Astrocyte (in vitro differentiated cells and primary cell): Measurements from ENCODE around the gene ZDHHC14. TPM values are rescaled to one million over a fixed set of nuclear protein-coding genes. Genes with fewer than 3 reads are reported as not detected.

Experiments
- DNase-seq: peaks from one replicate; pipeline ENCODE4 v3.0.0-alpha.2; 2010; ENCODE audit warnings: low read depth
- FAIRE-seq: peaks from 2 replicates; lab custom pipeline; 2011; peaks lifted over from hg19 to GRCh38; lab: Jason Lieb, UNC
- H2AFZ ChIP-seq: 2 replicates; pipeline ENCODE4 v1.6.0; 2012; ENCODE audit warnings: low read depth, low read length, inconsistent platforms
- H3K27ac ChIP-seq: 2 replicates; pipeline ENCODE4 v1.5.1; 2011; ENCODE audit warnings: low read depth, low read length, inconsistent platforms
- H3K27me3 ChIP-seq: 2 replicates; pipeline ENCODE4 v1.6.0; 2011; ENCODE audit warnings: low read length, inconsistent platforms; ENCODE audit not compliant: insufficient read depth
- H3K36me3 ChIP-seq: 2 replicates; pipeline ENCODE4 v1.5.1; 2011; ENCODE audit warnings: low read length, inconsistent platforms; ENCODE audit not compliant: insufficient read depth
- H3K4me1 ChIP-seq: 2 replicates; pipeline ENCODE4 v1.5.1; 2011; ENCODE audit warnings: low read length, inconsistent platforms; ENCODE audit not compliant: insufficient read depth
- H3K4me2 ChIP-seq: 2 replicates; pipeline ENCODE4 v1.6.0; 2012; ENCODE audit warnings: low read length, inconsistent platforms
- H3K4me3 ChIP-seq: 2 replicates; pipeline ENCODE4 v1.5.1; 2011; ENCODE audit warnings: low read depth, mild to moderate bottlenecking, low read length, inconsistent platforms; ENCODE audit not compliant: insufficient read depth
- H3K79me2 ChIP-seq: 2 replicates; pipeline ENCODE4 v1.6.0; 2012; ENCODE audit warnings: mild to moderate bottlenecking, low read length, inconsistent platforms; ENCODE audit not compliant: insufficient read depth
- H3K9ac ChIP-seq: 2 replicates; pipeline ENCODE4 v1.6.0; 2012; ENCODE audit warnings: mild to moderate bottlenecking, low read length, inconsistent platforms
- H3K9me3 ChIP-seq: 2 replicates; pipeline ENCODE4 v1.5.1; 2012; ENCODE audit warnings: low read depth, mild to moderate bottlenecking, low read length, inconsistent platforms; ENCODE audit not compliant: insufficient read depth
- H4K20me1 ChIP-seq: 2 replicates; pipeline ENCODE4 v1.6.0; 2012; ENCODE audit warnings: low read length, inconsistent platforms; ENCODE audit not compliant: insufficient read depth
- H3K27ac Mint-ChIP-seq: one replicate; pipeline ENCODE4 v1.8.0; 2021; ENCODE audit warnings: mild to moderate bottlenecking, mixed read lengths; ENCODE audit not compliant: unreplicated experiment
- H3K27me3 Mint-ChIP-seq: one replicate; pipeline ENCODE4 v1.8.0; 2021; ENCODE audit warnings: low read depth, mixed read lengths; ENCODE audit not compliant: unreplicated experiment
- H3K36me3 Mint-ChIP-seq: one replicate; pipeline ENCODE4 v1.8.0; 2021; ENCODE audit warnings: low read depth, mixed read lengths; ENCODE audit not compliant: unreplicated experiment
- H3K4me1 Mint-ChIP-seq: one replicate; pipeline ENCODE4 v1.8.0; 2021; ENCODE audit warnings: low read depth, mixed read lengths; ENCODE audit not compliant: unreplicated experiment
- H3K4me3 Mint-ChIP-seq: one replicate; pipeline ENCODE4 v1.8.0; 2021; ENCODE audit warnings: mild to moderate bottlenecking, moderate library complexity, mixed read lengths; ENCODE audit not compliant: unreplicated experiment
- H3K9me3 Mint-ChIP-seq: one replicate; pipeline ENCODE4 v1.8.0; 2021; ENCODE audit warnings: mild to moderate bottlenecking, mixed read lengths; ENCODE audit not compliant: unreplicated experiment
- EZH2 ChIP-seq: IDR thresholded peaks from 2 replicates; pipeline ENCODE4 v1.6.1; 2012; ENCODE audit warnings: mild to moderate bottlenecking, low read length, inconsistent platforms; ENCODE audit not compliant: insufficient read depth
- total RNA-seq: library from RNA; stranded (reverse); gene quantifications from 2 replicates; pipeline ENCODE4 v1.2.1, GENCODE V29; 2021
- TF ChIP-seq, protein P1 (sequence below): IDR thresholded peaks from 2 replicates; pipeline ENCODE4 v1.5.1; 2011; ENCODE audit warnings: low read depth, mild to moderate bottlenecking, inconsistent platforms, low read length, moderate library complexity; ENCODE audit not compliant: insufficient read depth

ZDHHC14 gene
- total RNA-seq, 1 donor from 2014 or later = 7.2 TPM

DNA sequence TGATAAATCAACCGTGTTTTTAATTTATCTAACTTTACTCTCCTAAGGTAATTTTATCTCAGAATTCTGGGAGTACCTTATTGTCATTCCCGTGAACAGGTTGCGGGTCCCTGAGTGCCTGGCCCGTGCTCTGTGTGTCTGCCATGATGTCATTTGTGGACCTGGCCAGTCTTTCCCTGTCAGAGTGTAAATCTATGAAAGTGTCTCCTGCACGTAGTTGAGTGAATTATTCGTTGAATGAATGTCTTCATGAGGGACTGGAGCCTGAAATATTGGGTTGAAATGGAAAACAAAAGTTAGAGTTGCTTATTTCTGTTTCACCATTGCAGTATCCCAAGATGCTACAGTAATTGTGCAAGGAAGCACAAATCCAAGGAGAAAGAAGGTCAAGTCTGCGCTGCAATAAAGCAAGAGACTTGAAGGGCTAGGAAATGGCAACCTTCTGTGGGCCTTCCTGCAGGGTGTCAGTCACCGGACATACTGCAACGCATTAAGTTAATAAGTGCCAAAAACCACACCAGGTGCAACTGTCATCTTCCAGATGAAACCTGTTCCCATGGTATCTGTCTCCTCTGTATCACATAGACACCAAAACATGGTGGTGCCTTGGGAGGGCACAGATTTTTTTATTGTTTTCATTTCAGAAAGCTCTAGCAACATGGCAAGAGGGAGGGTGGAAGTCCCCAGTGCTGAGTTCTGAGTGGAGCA lies 135.5 kb downstream of the ZDHHC14 start:
- H3K4me3 ChIP-seq = no peak overlapping the region
- H3K4me1 ChIP-seq = peaks cover 8% of the 10 kb centered on the region
- no peak overlapping the region for H3K27ac Mint-ChIP-seq
- H3K9me3 Mint-ChIP-seq = no peaks in the 10 kb centered on the region
- DNase-seq = no peak
- no peak overlapping the region for H3K27ac ChIP-seq
- H3K4me2 ChIP-seq = no peak overlapping the region
- no peaks in the 10 kb centered on the region for H3K79me2 ChIP-seq
- TF ChIP-seq, protein P1, sequence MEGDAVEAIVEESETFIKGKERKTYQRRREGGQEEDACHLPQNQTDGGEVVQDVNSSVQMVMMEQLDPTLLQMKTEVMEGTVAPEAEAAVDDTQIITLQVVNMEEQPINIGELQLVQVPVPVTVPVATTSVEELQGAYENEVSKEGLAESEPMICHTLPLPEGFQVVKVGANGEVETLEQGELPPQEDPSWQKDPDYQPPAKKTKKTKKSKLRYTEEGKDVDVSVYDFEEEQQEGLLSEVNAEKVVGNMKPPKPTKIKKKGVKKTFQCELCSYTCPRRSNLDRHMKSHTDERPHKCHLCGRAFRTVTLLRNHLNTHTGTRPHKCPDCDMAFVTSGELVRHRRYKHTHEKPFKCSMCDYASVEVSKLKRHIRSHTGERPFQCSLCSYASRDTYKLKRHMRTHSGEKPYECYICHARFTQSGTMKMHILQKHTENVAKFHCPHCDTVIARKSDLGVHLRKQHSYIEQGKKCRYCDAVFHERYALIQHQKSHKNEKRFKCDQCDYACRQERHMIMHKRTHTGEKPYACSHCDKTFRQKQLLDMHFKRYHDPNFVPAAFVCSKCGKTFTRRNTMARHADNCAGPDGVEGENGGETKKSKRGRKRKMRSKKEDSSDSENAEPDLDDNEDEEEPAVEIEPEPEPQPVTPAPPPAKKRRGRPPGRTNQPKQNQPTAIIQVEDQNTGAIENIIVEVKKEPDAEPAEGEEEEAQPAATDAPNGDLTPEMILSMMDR = no peak
- TF ChIP-seq EZH2 = no peak
- H3K27me3 ChIP-seq = no peaks in the 10 kb centered on the region
- no peaks in the 10 kb centered on the region for H4K20me1 ChIP-seq
- no peak overlapping the region for H3K4me3 Mint-ChIP-seq
- peaks cover 2% of the 10 kb centered on the region for H3K36me3 Mint-ChIP-seq
- H2AFZ ChIP-seq = no peak overlapping the region
- FAIRE-seq = no peak
- peaks cover 8% of the 10 kb centered on the region for H3K27me3 Mint-ChIP-seq
- no peaks in the 10 kb centered on the region for H3K9me3 ChIP-seq
- H3K36me3 ChIP-seq = no peaks in the 10 kb centered on the region
- H3K4me1 Mint-ChIP-seq = peaks cover 19% of the 10 kb centered on the region
- no peak overlapping the region for H3K9ac ChIP-seq

DNA sequence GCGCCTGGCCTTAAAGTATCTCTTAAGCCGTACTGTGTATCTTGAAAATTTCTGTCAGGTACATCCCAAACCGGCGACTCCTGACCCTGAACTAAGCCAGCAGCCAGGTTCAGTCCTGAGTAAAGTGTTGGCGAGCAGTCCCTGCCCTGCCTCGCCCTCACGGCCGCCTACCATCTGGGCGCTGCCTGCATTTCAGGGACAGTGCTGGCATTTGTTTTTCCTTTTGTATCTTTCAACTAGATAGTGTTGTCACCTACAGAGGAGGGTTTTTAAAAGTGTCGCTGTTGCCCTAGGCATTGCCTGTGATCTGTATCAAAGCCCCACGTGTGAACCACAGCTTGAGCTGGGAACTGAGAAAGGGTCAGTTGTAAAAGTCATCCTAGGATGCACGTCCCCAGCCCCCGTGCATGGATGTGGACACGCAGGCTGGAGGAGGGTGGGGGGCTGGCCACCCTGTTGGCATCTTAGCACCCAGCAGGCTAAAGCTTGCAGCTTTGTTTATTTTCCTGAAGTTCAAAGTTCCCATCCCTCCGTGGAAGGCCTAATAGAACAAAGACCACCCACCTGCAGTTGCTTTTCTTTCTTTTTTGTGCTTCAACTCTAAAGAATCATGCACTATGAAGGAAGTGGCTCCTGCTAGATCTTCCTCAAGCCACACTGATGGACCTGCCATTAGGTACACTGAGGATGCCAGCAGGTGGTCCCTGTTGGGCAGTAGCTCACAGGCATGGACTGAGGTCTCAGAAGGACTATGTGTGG lies 136.8 kb downstream of the ZDHHC14 start:
- no peaks in the 10 kb centered on the region for H3K36me3 ChIP-seq
- peaks cover 8% of the 10 kb centered on the region for H3K4me1 ChIP-seq
- H3K9me3 ChIP-seq = no peaks in the 10 kb centered on the region
- no peaks in the 10 kb centered on the region for H4K20me1 ChIP-seq
- no peak overlapping the region for H3K4me2 ChIP-seq
- Mint-ChIP-seq H3K4me1 (peaks cover 19% of the 10 kb centered on the region), H3K27me3 (peaks cover 10% of the 10 kb centered on the region), H3K9me3 (no peaks in the 10 kb centered on the region), H3K4me3 (no peak overlapping the region), H3K36me3 (peaks cover 2% of the 10 kb centered on the region), H3K27ac (no peak overlapping the region)
- FAIRE-seq (no peak), DNase-seq (no peak)
- TF ChIP-seq, protein P1 = no peak
- TF ChIP-seq EZH2 = no peak
- no peak overlapping the region for H3K27ac ChIP-seq
- no peak overlapping the region for H3K4me3 ChIP-seq
- no peak overlapping the region for H3K9ac ChIP-seq
- H3K79me2 ChIP-seq = no peaks in the 10 kb centered on the region
- no peak overlapping the region for H2AFZ ChIP-seq
- no peaks in the 10 kb centered on the region for H3K27me3 ChIP-seq
